HG03175 (cell line): Measurements from ENCODE around the gene IFI27L2.
A peak's percentile ranks its signal among the peaks of the same experiment; 100 is the strongest.

Experiments
- ATAC-seq: cut with Tn5 transposase; IDR thresholded peaks from one replicate; pipeline ENCODE4 v1.9.1; 2021; ENCODE audit warnings: mild to moderate bottlenecking, moderate library complexity; ENCODE audit not compliant: unreplicated experiment

The IFI27L2 gene

GRCh38 chr14:94103554-94104150 lies 25.8 kb downstream of the IFI27L2 start:
- ATAC-seq: no peak

- ATAC-seq: no peak
Measured at GRCh38 chr14:94102768-94103482, 26.5 kb downstream of the IFI27L2 start.

GRCh38 chr14:94101748-94102147 lies 27.7 kb downstream of the IFI27L2 start:
- ATAC-seq: no peak

DNA sequence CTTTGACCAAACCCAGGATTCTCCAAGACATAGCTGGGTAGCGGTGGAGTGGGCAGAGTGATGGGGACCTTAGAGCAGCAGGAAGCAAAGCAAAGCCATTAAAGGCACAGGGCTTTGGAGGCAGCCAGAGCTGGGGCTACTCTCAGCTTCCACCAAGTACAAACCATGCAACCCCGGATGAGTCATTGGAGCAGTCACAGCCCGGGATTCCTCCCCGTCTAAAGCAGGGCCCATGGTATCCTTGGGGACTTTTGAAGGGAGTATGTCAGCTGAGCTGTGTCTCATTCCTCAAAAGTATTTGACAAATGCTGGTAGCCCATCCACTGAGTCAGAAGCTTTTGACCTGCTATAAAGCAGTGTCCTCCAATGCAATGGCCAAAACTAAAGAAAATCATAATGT lies 28.6 kb downstream of the IFI27L2 start:
- no peak for ATAC-seq

DNA sequence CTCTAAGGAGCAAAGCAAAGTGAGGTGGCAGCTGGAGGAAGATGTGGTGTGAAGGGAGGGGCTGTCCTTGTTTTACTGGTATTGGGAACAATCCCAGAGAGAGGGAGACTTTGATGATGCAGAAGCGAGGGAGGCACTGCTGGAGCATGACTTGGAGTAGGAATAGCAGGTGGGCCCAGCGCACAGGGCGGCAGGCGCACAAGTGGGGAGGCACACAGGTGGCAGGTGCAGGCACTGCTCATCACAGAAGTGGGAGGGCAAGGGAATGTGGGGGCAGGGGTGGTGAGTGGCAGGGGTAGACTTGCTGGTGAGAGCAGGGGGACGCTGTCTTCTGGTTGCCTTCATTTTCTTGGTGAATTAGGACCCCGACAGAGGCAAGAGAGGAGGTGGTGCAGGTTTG lies 30.4 kb downstream of the IFI27L2 start:
- ATAC-seq: no peak

GRCh38 chr14:94098326-94098992 lies 30.9 kb downstream of the IFI27L2 start:
- ATAC-seq: no peak

GRCh38 chr14:94097091-94097490 lies 32.3 kb downstream of the IFI27L2 start:
- ATAC-seq: no peak

DNA sequence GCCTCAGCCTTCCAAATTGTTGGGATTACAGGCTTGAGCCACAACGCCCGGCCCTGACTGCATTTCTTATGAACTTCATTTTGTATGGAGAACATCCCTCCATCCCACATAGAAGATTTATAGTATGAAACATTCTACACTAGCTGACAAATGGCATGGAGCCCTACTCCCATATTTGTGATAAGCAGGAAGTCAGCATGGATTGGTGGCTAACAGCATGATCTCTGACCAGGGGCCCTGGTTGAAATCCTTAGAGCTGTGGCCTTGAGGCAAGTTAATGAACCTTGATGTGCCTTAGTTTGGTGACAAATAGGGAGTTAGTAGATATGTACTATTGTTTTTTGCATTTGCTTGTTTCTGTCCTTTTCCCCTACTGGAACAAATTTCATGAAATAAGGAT lies 36.0 kb downstream of the IFI27L2 start:
- ATAC-seq: no peak

- no peak for ATAC-seq
Measured at GRCh38 chr14:94089479-94089878, 39.9 kb downstream of the IFI27L2 start.

GRCh38 chr14:94088516-94088915 lies 40.9 kb downstream of the IFI27L2 start:
- ATAC-seq: no peak

DNA sequence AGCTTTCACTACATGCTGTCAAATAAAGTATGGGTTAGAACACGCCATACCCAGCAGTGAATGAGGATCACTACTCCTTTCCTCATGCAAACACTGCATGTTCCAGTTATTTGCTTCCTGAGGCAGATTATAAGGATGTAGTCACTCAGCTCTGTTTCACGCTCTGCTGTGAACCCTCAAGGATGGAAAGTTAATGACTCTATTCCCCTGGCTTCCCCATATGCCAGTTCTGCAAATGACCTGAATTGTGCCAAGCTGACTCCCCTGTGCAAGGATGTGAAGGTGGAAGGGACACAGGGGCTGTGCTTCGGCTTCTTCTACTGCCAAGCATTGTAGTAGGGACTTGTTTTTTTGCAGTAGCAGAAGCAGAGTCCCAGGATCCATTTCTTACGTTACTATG lies 41.5 kb downstream of the IFI27L2 start:
- no peak for ATAC-seq

- ATAC-seq: peak; percentile 40
Measured at GRCh38 chr14:94081386-94081820, 48.0 kb downstream of the IFI27L2 start.

GRCh38 chr14:94080621-94081385 lies 48.6 kb downstream of the IFI27L2 start, which contains the start of the genes DDX24 and IFI27L1:
Gene DDX24 (minus strand): TSS chr14:94081202. CDS start chr14:94079742, 1,460 bp downstream.
Gene IFI27L1 (plus strand): TSS chr14:94081310. CDS start chr14:94096938, 15,628 bp downstream.
- peak; percentile 97 for ATAC-seq

GRCh38 chr14:94079891-94080620 lies 49.3 kb downstream of the IFI27L2 start:
- ATAC-seq: no peak

GRCh38 chr14:94077823-94078222 lies 51.6 kb downstream of the IFI27L2 start:
- no peak for ATAC-seq
